HL-60/S4 treated with phorbol 12-myristate 13-acetate at 8.2 ng/mL for 4 days and 3 days (cell line): ENCODE results near the gene TRPC4AP.
"Not testable (repeated sequence)": the region's sequence is repeated elsewhere in the genome, so short reads cannot be mapped to it uniquely, and the experiment has no call there.

Source experiments
- in situ Hi-C: fragments of 300-500 bp; cut with MboI; formaldehyde crosslinking; loops from 2 replicates; pipeline ENCODE4 v1.15.0; 2022; ENCODE audit warnings: low sequenced_read_pairs

The TRPC4AP gene

DNA sequence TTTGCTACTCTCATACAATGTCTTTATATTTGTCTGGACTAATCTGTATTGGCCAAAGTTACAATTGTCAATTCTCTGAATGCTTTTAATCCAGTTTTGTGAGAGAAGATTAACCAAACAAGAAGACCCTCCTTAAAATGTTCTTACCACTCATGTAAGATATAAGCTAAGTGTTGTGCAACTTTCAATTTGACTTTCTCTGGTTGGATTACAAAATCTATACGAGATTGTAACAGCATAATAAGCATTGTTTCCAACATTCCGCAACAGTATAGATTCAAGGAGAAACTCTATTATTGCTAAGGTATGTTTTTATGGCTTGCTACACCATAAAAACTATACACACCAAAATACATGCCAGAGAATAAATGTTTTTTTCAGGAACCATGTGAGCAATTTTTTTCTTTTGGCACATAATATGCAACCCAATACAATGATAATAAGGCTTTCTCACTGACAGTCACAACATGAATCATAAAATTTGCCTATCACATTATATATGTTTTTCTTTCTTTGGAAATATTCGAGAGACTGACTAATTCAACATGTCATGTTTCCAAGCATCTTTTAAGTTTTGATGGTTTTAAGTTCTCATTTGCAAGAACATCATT is 12.2 kb upstream of the TRPC4AP start:
- in situ Hi-C loops: no loop called here

DNA sequence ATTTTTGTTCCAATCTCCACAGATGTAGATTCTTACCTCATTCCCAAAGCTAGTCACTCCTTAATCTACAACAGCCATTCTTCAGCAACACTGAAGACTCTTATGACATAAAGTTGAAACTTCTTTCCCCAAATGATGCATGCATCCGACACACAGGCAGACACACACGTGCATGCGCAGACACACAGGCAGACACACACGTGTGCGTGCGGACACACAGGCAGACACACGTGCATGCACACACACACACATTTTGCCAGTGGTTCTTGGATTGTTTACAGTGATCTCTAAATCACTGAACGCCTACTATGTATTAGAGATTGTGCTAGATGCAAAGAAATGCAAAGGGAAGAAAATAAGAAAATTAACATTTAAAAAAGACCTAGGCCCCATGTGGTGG is 9.0 kb upstream of the TRPC4AP start:
- in situ Hi-C loops: no loop called here

DNA sequence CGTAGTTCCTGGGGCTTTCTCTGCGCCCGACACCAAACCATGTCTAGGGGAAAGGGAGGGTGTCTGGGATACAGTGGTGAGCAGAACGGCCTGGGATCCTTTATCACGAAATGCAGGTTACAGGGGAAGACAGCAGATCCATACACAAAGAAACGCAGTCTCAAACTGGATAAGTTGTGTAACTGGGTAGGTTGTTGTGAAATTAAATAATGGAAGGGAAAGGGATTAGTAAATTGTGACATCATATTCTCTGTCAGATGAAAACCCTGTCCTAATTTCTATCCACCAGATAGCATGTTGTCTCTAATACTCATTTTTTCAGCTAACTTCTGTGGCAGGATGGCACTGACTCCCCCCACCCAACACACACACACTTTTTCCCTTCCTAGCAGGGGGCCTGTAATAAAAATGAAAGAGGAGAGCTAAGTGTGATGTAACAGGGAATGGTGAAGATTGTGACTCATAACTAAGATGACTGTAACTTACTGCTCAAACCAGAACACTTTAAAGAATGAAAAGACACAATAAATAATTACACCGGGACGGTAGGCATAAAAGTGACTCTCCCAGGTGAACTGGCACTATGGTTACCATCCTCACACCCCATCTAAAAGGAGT is 769 bp upstream of the TRPC4AP start:
- in situ Hi-C loops: no loop called here

DNA sequence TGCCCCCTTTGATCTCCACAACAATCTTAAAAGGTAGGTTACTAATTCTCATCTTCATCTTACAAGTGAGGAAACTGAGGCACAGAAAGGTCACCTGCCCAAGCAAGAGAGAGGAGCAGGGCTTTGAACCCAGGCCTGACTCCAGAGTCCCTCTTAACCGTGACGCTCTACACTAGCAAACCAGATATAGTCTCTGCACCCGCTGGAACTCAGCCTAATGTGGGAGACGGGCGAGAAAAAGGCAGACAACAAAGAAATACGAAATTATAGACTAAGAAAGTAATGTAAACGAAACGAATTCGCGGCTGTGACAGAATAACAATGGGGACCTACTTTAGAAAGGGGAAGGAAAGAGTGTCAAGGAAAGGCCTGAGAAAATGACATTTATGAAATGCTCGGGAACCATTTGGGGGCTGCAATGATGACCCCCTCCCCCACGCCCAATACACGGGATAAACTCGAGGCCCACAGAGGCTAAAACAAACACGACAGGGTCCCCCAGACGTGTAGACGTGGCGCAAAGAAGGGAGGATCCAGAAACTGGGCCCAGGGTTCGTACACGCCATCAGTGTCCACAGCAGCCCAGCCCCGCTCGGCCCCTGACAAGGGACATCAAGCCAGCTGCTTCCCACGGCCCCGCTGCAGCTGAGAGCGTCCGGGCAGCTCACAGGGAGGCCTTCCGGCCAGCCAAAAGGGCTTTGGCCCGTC is 637 bp downstream of the TRPC4AP start:
- in situ Hi-C loops: no loop called here

DNA sequence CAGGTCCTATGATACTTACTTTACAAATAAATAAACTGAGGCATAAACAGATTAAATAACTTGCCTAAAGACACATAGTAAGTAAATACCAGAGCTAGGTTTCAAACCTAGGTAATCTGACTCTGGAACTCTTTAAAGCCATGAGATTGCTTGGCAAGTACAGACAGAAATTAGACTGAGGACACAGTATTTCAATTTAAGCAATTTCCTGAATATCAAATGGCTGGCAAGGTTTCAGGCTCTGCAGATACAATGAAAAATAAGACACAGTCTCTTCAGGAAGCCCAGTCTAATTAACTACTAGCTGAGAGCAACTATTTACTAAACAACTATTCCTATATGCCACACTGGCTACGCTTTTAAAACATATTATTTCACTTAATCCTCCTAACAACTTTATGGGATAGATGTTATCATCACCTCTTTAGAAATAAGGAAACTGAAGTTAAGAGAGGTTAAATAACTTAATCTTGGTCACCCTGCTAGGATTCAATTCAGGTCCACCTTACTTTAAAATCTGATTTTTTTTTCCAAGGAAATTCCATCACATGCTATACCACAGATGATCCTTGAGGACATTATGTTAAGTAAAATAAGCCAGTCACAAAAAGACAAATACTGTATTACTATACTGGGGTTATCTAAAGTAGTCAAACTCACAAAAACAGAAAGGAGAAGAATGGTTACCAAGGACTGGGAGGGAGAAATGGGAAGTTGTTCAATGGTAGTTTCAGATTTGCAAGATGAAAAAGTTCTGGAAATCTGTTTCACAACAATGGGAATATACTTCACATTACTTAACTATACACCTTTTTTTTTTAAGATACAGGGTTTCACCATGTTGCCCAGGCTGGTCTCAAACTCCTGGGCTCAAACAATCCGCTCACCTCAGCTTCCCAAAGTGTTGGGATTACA is 4.1 kb downstream of the TRPC4AP start:
- in situ Hi-C loops: no loop called here

DNA sequence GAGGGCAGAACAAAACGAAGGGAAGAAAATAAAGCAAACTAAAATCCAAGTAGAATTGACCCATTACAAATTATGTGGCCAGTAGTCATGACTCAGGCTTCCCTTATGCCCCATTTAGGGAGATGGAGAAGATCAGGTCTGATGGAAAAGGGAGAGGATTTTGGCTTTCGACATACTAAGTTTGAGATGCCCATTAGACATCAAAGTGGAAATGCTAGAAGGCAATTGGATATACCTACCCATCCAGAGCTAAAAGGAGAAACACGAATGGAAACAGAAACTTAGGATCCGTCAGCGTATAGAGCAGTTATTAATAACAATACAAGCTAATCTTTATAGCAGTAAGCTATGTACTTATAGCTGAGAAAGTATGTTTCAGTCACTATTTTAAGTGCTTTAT is 4.8 kb downstream of the TRPC4AP start:
- in situ Hi-C loops: no loop called here

DNA sequence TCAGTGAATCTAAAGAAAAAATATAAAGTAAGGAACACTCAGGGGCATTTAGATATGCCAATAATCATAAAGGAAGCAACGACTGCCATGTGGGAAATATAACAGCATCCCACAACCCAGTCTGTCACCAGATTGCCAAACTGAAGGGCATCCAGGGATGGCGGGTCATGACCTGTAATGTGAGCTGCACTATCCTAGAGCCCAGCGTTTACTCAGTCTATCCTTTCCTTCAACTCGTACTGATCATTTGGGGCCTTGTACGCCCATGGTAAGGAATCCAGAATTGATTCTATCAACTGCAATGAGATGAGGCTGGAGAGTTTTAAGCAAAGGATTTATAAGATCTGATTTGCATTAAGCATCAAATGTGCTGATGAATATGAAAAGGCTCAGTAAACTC is 5.3 kb downstream of the TRPC4AP start:
- in situ Hi-C loops: no loop called here

DNA sequence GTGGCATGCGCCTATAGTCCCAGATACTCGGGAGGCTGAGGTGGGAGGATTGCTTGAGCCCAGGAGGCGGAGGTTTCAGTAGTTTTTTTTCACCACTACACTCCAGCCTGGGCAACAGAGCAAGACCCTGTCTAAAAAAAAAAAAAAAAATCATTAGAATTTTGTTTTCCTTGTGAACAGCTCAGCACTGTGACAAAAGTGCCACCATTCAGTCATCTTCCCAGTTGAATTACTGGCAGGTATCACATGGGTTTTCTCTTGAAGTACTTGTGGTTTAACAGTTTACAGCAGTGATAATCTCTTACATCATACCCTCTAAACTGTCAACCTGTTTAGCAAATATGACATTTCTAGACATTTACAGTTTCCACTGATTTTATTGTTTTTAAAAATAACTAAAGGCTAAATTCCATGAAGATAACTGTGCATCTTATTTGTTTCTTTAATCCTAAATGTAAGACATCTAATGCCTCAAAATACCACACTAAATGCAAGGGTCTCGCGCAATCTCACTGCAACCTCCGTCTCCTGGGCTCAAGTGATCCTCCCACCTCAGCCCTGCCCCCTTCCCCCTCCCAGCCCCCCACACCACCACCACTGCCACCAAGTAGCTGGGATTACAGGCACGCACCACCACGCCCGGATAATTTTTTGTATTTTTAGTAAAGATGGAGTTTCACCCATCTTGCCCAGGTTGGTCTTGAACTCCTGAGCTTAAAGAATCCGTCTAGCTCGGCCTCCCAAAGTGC is 7.0 kb downstream of the TRPC4AP start:
- in situ Hi-C loops: no loop called here

DNA sequence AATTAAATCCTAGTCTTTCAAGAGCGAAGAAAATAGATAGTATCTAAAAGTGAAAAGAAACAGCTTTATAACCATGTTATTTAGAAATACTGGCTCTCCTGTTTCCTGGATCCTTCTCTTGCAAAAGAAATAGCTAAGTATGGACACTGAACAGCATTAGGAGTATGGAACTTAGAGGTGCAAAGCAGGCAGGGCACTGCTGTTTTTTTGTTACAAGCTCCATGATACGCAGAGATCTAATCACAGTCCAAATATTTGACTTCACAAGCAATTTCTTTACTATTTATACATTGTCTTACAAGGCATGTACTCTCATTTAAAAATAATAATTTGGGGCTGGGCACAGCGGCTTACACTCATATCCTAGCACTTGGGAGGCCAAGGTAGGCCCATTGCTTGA is 7.6 kb downstream of the TRPC4AP start:
- in situ Hi-C loops: no loop called here

DNA sequence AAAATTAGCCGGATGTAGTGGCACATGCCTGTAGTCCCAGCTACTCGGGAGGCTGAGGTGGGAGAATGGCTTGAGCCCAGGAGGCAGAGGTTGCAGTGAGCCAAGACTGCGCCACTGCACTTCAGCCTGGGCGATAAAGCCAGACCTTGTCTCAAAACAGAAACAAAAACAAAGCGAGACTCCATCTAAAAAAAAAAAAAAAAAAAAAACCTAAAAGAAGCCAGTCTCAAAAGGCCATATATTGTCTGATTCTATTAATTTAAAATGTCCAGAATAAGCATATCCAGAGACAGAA is 12.3 kb downstream of the TRPC4AP start:
- in situ Hi-C loops: not testable (repeated sequence)

DNA sequence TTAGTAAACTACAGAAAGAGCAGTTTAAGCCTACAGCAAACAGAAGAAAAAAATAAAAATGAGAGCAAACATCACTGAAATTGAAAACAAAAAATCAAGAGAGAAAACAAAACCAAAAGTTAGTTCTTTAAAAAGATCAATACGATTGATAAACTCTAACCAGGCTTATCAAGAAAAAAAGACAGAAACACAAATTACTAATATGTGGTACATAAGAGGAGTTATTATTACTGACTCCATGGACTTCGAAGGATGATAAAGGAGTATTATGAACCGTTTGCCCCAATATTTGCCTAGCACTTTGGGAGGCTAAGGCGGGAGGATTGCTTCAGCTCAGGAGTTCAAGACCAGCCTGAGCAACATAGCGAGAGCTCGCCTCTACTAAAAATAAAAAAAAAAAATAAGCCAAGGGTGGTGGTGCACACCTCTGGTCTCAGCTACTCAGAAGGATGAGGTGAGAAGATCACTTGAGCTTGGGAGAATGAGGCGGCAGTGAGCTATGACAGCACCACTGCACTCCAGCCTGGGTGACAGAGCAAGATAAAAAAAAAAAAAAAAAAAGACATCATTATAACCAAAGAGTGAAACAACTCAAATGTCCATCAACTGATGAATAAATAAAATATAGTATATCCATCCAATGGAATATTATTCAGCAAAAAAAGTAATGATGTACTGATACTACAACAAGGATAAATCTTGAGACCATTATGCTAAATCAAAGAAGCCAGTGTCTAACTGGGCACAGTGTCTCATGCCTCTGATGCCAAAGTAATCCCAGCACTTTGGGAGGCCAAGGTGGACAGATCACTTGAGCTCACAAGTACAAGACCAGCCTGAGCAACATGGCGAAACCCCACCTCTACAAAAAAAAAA is 12.9 kb downstream of the TRPC4AP start:
- in situ Hi-C loops: no loop called here

DNA sequence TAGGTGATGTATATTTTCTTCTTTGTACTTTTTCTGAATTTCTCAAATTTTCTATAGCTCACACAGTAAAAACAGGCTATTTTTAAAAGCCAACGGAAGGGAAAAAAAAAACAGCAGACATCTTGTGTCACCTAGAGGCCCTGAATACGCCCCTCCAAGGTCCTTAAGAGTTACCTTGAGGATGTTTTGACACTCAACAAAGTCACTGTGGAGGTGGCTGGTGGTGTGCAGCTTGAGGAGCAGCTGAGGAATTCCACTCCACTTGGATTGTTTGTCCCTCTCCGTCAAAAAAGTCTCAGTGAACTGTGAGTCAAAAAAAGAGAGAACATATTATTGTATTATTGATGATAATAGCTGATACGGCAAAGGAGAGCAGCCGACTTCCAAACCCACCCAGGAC is 14.7 kb downstream of the TRPC4AP start:
- in situ Hi-C loops: no loop called here

DNA sequence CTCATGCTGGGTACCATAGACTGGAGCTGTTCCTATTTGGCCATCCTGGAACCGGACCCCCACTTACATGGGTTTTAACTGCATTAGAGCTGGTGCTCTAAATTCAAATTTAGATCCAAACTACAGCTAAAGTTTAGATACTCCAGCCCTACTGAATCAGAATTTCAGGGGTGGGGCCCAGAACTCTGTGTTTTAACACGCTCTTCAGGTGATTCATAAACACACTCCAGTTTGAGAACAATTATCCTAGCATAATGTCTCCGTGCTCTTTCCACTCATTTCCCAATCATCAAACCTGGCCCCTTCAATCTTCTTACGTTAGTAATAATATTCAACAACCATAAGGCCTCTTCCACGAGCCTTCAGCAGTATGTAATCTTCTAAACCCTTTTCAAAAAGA is 15.3 kb downstream of the TRPC4AP start:
- in situ Hi-C loops: no loop called here

DNA sequence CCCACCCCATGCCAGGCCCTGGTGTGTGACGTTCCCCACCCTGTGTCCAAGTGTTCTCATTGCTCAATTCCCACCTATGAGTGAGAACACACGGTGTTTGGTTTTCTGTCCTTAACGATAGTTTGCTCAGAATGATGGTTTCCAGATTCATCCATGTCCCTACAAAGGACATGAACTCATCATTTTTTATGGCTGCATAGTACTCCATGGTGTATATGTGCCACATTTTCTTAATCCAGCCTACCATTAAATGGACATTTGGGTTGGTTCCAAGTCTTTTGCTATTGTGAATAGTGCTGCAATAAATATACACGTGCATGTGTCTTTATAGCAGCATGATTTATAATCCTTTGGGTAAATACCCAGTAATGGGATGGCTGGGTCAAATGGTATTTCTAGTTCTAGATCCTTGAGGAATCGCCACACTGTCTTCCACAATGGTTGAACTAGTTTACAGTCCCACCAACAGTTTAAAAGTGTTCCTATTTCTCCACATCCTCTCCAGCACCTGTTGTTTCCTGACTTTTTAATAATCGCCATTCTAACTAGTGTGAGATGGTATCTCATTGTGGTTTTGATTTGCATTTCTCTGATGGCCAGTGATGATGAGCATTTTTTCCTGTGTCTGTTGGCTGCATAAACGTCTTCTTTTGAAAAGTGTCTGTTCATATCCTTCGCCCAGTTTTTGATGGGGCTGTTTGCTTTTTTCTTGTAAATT is 21.0 kb downstream of the TRPC4AP start:
- in situ Hi-C loops: not testable (repeated sequence)

DNA sequence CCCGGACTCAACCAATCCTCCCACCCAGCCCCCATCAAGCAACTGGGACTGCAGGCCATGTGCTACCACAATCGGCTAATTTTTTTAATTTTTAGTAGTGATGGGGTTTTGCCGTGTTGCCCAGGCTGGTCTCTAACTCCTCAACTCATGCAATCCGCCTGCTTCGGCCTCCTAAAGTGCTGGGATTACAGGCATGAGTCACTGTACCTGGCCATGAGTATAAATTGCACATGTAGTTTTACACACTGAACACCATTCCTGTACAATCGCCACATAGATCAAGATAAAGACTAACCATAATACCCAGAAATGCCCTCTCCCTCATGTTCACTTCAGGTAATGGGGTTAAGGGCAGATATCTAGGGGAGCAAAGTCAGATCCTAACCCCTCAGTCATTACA is 26.4 kb downstream of the TRPC4AP start:
- in situ Hi-C loops: no loop called here

DNA sequence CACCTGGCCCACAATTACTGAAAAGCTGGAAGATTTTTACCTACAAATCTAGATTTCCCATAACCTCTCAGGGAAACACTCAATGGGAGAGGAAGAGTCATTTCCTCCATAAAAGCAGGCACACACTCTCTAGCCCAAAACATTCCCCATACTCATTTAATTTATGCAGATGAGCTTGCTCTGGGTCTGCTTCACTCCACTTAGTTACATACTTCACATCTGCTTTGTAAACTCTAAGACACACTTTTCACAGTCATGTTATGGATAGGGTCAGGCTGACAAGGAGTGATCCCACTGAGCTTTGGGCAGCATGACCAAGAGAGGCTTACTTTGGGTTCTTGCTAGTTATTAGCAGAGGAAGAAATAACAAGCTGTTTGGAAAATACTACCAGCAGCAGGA is 27.4 kb downstream of the TRPC4AP start:
- in situ Hi-C loops: no loop called here

DNA sequence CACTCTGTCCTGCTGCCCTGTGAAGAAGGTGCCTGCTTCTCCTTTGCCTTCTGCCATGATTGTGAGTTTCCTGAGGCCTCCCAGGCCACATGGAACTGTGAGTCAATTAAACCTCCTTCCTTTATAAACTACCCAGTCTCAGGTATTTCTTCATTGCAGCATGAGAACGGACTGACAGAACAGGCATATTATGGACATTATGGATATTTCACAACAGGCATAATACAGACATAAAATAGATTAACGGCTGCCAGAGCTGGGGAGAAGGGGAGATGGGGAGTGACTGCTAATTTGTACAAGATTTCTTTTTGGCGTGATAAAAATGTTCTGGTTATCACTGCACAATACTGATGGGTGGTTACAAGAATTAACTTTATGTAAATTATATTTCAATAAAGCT is 29.4 kb downstream of the TRPC4AP start:
- in situ Hi-C loops: no loop called here

DNA sequence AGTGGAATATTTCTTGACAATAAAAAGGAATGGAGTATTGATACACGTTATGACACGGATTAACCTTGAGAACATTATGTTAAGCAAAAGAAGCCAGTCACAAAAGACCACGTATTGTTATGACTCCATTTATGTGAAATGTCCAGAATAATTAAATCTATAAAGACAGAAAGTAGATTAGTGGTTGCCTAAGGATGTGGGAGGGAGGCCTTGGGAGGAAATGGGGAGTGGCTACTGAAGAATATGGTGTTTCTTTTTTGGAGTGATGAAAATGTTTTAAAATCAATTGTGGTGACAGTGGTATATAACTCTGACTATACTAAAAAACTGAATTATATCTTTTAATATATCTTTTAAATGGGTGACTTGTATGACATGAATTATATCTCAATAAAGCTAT is 30.1 kb downstream of the TRPC4AP start:
- in situ Hi-C loops: no loop called here

DNA sequence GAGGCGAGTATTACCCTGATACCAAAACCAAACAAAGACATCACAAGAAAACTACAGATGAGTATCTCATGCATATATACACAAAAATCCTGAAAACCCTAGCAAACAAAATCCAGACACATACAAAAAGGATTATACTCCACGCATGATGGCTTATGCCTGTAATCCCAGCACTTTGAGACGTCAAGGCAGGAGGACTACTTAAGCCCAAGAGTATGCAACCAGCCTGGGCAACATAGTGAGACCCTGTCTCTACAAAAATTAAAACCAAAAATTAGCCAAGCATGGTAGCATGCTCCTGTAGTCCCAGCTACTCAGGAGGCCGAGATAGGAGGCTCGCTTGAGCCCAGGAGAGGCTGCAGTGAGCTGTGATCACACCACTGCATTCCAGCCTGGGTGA is 32.4 kb downstream of the TRPC4AP start:
- in situ Hi-C loops: no loop called here
